Upper lobe of right lung (tissue), 1 donor: Measurements from ENCODE around the gene USP8. TPM values are rescaled to one million over a fixed set of nuclear protein-coding genes. Genes with fewer than 3 reads are reported as not detected.
"Not testable (repeated sequence)": the region's sequence is repeated elsewhere in the genome, so short reads cannot be mapped to it uniquely, and the experiment has no call there.

ENCODE experiments used
- ATAC-seq: fragments of 200-7000 bp; cut with Tn5 transposase; one replicate; pipeline ENCODE4 v1.9.1; 2020; ENCODE audit warnings: mild to moderate bottlenecking, moderate library complexity
- DNase-seq: peaks from one replicate; pipeline ENCODE4 v3.0.0-alpha.2; 2020
- H3K27ac ChIP-seq: fragments of 200-600 bp; one replicate; pipeline ENCODE4 v1.8.0; 2022
- H3K27me3 ChIP-seq: fragments of 200-600 bp; one replicate; pipeline ENCODE4 v1.8.0; 2022; ENCODE audit warnings: mild to moderate bottlenecking
- H3K36me3 ChIP-seq: fragments of 200-600 bp; one replicate; pipeline ENCODE4 v1.8.0; 2022
- H3K4me1 ChIP-seq: fragments of 200-600 bp; one replicate; pipeline ENCODE4 v1.8.0; 2022
- H3K4me3 ChIP-seq: fragments of 200-600 bp; one replicate; pipeline ENCODE4 v1.8.0; 2022; ENCODE audit warnings: mild to moderate bottlenecking
- H3K9me3 ChIP-seq: fragments of 200-600 bp; one replicate; pipeline ENCODE4 v1.8.0; 2022
- intact Hi-C: fragments of 100-400 bp; cut with DNase I; formaldehyde crosslinking; loops from one replicate; pipeline ENCODE4 v1.11.0; 2022
- total RNA-seq: library from RNA; stranded (reverse); fragmentation: NEBNext Ultra II Directional; extraction: Animal tissue kit (Norgen Biotek cat#: 25700); gene quantifications from one replicate; pipeline ENCODE4 v1.2.1, GENCODE V29; 2021
- TF ChIP-seq, protein P1 (sequence below): fragments of 200-600 bp; IDR thresholded peaks from one replicate; pipeline ENCODE4 v1.8.0; 2022; ENCODE audit warnings: antibody characterized with exemption
- donor health status: DM: no; HTN: yes; CAD: no; lungs with severe emphysema.

USP8 gene
- total RNA-seq, 1 donor from 2014 or later, result 65.1 TPM

DNA sequence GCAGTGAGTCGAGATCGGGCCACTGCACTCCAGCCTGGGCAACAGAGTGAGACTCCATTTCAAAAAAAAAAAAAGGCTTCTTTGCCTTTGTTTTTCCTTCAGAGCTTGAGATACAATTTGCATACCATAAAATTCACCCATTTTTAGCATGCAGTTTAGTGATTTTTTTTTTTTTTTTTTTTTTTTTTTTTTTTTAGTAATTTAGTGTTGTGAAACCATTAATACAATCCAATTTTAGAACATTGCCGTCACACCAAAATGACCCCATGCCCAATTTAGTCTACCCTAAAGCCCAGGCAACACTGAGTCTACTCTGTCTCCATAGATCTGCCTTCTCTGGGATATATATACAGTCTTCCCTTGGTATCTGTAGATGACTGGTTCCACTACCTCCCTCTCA is 61.2 kb downstream of the USP8 start:
- TF ChIP-seq, protein P1, sequence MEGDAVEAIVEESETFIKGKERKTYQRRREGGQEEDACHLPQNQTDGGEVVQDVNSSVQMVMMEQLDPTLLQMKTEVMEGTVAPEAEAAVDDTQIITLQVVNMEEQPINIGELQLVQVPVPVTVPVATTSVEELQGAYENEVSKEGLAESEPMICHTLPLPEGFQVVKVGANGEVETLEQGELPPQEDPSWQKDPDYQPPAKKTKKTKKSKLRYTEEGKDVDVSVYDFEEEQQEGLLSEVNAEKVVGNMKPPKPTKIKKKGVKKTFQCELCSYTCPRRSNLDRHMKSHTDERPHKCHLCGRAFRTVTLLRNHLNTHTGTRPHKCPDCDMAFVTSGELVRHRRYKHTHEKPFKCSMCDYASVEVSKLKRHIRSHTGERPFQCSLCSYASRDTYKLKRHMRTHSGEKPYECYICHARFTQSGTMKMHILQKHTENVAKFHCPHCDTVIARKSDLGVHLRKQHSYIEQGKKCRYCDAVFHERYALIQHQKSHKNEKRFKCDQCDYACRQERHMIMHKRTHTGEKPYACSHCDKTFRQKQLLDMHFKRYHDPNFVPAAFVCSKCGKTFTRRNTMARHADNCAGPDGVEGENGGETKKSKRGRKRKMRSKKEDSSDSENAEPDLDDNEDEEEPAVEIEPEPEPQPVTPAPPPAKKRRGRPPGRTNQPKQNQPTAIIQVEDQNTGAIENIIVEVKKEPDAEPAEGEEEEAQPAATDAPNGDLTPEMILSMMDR, result no peak
- intact Hi-C loops, result no loop called here
- ATAC-seq, result no peak

DNA sequence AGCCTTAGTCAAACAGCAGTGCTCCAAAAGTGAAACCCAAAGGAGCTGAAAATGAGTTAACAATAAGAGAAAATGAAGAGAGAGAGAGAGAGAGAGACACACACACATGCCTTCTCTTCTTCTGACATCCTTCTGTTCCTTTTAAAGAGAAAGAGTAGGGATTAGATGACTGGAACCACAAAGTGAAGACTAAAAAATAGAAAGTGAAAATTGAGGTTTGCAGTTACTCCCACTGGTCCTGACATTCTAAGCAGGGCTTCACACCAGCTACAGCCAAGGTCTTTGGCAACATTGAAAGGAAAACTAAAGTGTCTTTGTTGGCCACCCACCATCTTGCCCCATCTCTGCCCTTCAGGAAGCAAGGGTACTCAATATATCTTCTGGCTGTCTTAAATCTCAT is 63.1 kb downstream of the USP8 start:
- intact Hi-C loops, result no loop called here
- no peaks in the 10 kb centered on the region for H3K4me1 ChIP-seq
- TF ChIP-seq, protein P1, result no peak
- H3K36me3 ChIP-seq, result peaks cover 77% of the 10 kb centered on the region
- H3K4me3 ChIP-seq, result no peak overlapping the region
- no peak overlapping the region for H3K27ac ChIP-seq
- ATAC-seq, result no peak
- no peak for DNase-seq
- no peaks in the 10 kb centered on the region for H3K9me3 ChIP-seq
- no peaks in the 10 kb centered on the region for H3K27me3 ChIP-seq

More for the DNA sequence above, 61.2 kb downstream of the USP8 start:
- Histone ChIP-seq H3K9me3 (no peaks in the 10 kb centered on the region), H3K27me3 (no peaks in the 10 kb centered on the region), H3K4me3 (no peak overlapping the region), H3K27ac (no peak overlapping the region), H3K4me1 (no peaks in the 10 kb centered on the region), H3K36me3 (peaks cover 76% of the 10 kb centered on the region)
- no peak for DNase-seq

DNA sequence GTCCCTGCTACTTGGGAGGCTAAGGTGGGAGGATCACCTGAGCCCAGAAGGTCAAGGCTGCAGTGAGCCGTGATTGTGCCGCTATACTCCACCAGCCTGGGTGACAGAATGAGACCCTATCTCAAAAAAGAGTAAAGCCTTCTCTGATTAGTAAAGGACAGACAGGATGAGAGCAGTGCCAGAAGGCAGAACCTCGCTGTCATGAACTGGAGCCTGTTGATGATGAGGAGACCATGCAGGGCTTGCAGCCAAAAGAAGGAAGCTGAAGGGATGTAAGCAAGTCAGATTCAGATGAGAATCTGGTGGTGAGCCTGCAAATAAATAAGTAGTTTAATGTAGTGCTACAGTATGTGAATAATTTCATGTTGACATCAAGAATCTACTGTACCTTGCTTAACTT is 69.4 kb downstream of the USP8 start:
- Histone ChIP-seq H3K9me3 (no peaks in the 10 kb centered on the region), H3K27ac (no peak overlapping the region), H3K4me1 (no peaks in the 10 kb centered on the region), H3K36me3 (peaks cover 96% of the 10 kb centered on the region), H3K27me3 (no peaks in the 10 kb centered on the region), H3K4me3 (no peak overlapping the region)
- ATAC-seq (no peak), DNase-seq (no peak)
- intact Hi-C loops, result no loop called here
- TF ChIP-seq, protein P1, result no peak

DNA sequence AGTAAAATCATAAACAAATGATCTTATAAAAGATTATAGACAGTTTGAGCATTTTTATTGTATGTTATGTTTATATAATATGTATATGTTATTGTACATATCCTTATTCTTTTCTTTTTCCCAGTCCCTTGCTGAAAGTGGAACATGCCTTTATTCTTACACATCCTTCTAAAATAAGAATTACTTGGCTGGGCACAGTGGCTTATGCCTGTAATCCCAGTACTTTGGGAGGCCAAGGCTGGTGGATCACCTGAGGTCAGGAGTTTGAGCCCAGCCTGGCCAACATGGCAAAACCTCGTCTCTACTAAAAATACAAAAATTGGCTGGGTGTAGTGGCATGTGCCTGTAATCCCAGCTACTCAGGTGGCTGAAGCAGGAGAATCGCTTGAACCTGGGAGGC is 70.3 kb downstream of the USP8 start:
- H3K9me3 ChIP-seq, DNase-seq, intact Hi-C loops, H3K4me1 ChIP-seq, H3K27me3 ChIP-seq, H3K4me3 ChIP-seq, H3K27ac ChIP-seq, ATAC-seq: not testable (repeated sequence)
- peaks cover 97% of the 10 kb centered on the region for H3K36me3 ChIP-seq

DNA sequence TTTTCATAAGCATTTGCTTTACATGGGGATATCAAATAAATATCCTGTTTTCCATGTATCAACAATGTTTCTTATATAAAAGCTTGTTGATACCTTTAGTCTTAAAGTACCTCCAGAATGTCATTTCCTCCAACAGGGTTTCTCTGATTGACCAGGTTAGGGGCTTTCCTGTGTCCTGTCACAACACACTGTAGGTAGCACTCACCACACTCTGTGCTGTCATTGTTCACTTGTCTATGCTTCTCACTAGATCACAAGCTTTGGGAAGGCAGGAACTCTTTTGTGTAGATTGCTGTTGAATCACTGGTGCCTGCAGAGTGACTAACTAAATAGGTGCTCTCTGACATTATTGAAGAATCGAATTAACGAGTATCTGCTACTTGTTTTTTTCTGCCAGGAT is 72.5 kb downstream of the USP8 start:
- DNase-seq (no peak), ATAC-seq (no peak)
- H3K27me3 ChIP-seq, result no peaks in the 10 kb centered on the region
- intact Hi-C loops, result no loop called here
- no peak overlapping the region for H3K4me3 ChIP-seq
- no peak overlapping the region for H3K27ac ChIP-seq
- no peaks in the 10 kb centered on the region for H3K4me1 ChIP-seq
- peaks cover 98% of the 10 kb centered on the region for H3K36me3 ChIP-seq
- H3K9me3 ChIP-seq, result no peaks in the 10 kb centered on the region
- TF ChIP-seq, protein P1, result no peak

DNA sequence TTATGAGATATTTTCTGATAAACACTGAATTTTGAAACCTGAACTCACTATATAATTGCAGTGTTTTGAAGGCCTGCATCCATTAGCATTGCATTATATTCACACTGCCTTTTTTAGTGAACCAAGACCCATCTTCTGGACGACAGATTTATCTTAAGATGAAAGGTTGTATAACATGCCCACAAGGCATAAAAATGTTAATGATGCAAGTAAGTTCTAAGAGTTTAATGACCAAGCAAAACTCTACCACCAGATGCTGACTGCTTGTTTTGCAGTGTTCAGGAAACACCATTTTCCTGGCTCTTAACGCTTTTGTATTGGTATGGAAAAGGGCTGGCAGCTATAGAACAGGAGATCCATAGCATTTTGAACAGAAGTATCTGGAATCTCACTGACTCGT is 76.1 kb downstream of the USP8 start:
- TF ChIP-seq, protein P1, result no peak
- Histone ChIP-seq H3K27me3 (no peaks in the 10 kb centered on the region), H3K9me3 (no peaks in the 10 kb centered on the region), H3K4me1 (no peaks in the 10 kb centered on the region), H3K36me3 (peaks cover 81% of the 10 kb centered on the region), H3K4me3 (no peak overlapping the region), H3K27ac (no peak overlapping the region)
- intact Hi-C loops, result no loop called here
- ATAC-seq (no peak), DNase-seq (no peak)
